Measurements from ENCODE around the gene ACTR2. TPM values are rescaled to one million over a fixed set of nuclear protein-coding genes. Genes with fewer than 3 reads are reported as not detected.

Gene ACTR2
- total RNA-seq, 4 donors from 2014 or later = 85.2 to 115 (median 99.1) TPM

DNA sequence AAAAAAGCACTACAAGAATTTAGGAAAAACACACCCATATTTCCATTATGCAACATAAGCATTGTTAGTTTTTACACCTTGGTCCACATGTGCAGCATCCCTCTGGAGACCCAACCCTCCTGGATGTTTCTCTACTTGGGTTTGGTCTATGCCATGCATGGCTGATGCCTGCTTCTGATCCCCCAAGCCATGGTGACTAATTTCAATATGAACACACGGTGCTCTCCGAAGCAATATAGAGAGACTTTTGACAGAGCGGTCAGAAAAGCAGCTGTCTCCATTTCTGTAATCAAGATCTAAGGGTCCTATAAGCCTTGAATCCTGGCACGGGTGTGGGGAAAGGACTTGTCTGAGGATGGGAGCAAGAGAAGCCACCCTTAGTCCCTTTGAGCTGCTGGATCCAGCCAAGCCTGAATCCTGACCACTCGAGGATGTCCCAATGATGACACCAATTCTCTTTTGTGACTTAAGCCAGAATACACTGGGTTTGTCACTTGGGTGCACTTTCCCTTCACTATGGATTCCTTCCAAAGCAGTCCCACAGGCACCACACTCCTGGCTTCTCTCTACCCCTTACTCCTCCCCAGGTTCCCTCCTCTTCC, 91.5 kb downstream of the ACTR2 start:
- no peaks in the 10 kb centered on the region for H3K27me3 ChIP-seq
- WGBS = 95% methylated on average over 4 of the region's 5 CpGs
- no peak for TF ChIP-seq EP300 (IDR thresholded peaks at IDR 0.05)
- TF ChIP-seq POLR2AphosphoS5 (IDR thresholded peaks at IDR 0.05) = no peak
- TF ChIP-seq, protein P1, sequence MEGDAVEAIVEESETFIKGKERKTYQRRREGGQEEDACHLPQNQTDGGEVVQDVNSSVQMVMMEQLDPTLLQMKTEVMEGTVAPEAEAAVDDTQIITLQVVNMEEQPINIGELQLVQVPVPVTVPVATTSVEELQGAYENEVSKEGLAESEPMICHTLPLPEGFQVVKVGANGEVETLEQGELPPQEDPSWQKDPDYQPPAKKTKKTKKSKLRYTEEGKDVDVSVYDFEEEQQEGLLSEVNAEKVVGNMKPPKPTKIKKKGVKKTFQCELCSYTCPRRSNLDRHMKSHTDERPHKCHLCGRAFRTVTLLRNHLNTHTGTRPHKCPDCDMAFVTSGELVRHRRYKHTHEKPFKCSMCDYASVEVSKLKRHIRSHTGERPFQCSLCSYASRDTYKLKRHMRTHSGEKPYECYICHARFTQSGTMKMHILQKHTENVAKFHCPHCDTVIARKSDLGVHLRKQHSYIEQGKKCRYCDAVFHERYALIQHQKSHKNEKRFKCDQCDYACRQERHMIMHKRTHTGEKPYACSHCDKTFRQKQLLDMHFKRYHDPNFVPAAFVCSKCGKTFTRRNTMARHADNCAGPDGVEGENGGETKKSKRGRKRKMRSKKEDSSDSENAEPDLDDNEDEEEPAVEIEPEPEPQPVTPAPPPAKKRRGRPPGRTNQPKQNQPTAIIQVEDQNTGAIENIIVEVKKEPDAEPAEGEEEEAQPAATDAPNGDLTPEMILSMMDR (IDR thresholded peaks at IDR 0.05) = no peak
- TF ChIP-seq POLR2A (IDR thresholded peaks at IDR 0.05; ENCODE audit: low read depth) = no peak
- peaks cover 0 to 17% (median 8%) of the 10 kb centered on the region in 4 donors for H3K4me1 ChIP-seq
- H3K27ac ChIP-seq (replicated peaks in 1 of 4) = no peak overlapping the region
- H3K9me3 ChIP-seq = no peaks in the 10 kb centered on the region
- H3K4me3 ChIP-seq = no peak overlapping the region
- intact Hi-C loops (cut with DNase I) = no loop called here
- DNase-seq (ENCODE audit: extremely low spot score) = peak; percentile 47
- peaks cover 2 to 33% (median 26%) of the 10 kb centered on the region in 4 donors for H3K36me3 ChIP-seq

DNA sequence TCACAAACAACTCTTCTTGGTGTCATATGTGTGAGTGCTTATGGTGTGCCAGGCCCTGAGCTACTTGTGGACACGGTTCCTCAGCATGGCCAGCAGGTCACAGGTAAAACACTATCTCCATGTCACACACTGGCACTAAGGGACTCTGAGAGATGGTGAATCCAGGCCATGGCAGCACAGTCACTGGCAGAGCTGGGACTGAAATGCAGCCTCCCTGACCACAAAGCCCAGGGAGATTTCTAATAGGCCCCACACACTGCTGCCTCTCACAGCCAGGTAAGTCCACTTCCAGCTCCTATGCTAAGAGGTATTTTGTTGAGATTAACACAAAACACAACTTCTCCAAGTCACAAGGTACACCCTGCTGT, 92.0 kb downstream of the ACTR2 start:
- Histone ChIP-seq H3K27ac (replicated peaks in 1 of 4) (peak overlapping the region in 2 of 4 donors; percentile 16 to 32), H3K4me3 (no peak overlapping the region), H3K36me3 (peaks cover 0 to 33% (median 22%) of the 10 kb centered on the region in 4 donors), H3K4me1 (peaks cover 0 to 17% (median 8%) of the 10 kb centered on the region in 4 donors), H3K9me3 (no peaks in the 10 kb centered on the region), H3K27me3 (no peaks in the 10 kb centered on the region)
- intact Hi-C loops (cut with DNase I) = no loop called here
- TF ChIP-seq POLR2A (IDR thresholded peaks at IDR 0.05; ENCODE audit: low read depth) (no peak), POLR2AphosphoS5 (IDR thresholded peaks at IDR 0.05) (no peak), EP300 (IDR thresholded peaks at IDR 0.05) (no peak)
- 100% methylated on average over 1 of the region's 1 CpG for WGBS
- DNase-seq (ENCODE audit: extremely low spot score) = peak; percentile 72

- no peak overlapping the region for H3K4me3 ChIP-seq
- TF ChIP-seq EP300 (IDR thresholded peaks at IDR 0.05) = no peak
- TF ChIP-seq, protein P1 (IDR thresholded peaks at IDR 0.05) = peak in 1 of 3 experiments; percentile 13
- H3K36me3 ChIP-seq = peaks cover 0 to 34% (median 17%) of the 10 kb centered on the region in 4 donors
- H3K9me3 ChIP-seq = no peaks in the 10 kb centered on the region
- intact Hi-C loops (cut with DNase I) = no loop called here
- peaks cover 0 to 17% (median 8%) of the 10 kb centered on the region in 4 donors for H3K4me1 ChIP-seq
- H3K27me3 ChIP-seq = no peaks in the 10 kb centered on the region
- DNase-seq (ENCODE audit: extremely low spot score) = peak; percentile 86
- WGBS = 83% methylated on average over 9 of the region's 9 CpGs
- peak overlapping the region in 2 of 4 donors; percentile 16 to 32 for H3K27ac ChIP-seq (replicated peaks in 1 of 4)
Observed at GRCh38 chr2:65320042-65320725, 92.6 kb downstream of the ACTR2 start.

Other genes with a start within 250 kb of the ACTR2 start
- 10 to 100 TPM; 10.4 to 15.1 (median 10.8) TPM for gene SLC1A4, start 238.4 kb upstream of the ACTR2 start, total RNA-seq
- 10 to 100 TPM; 21.6 to 39.3 (median 28.6) TPM for gene CEP68, start 171.4 kb upstream of the ACTR2 start, total RNA-seq
- 10 to 100 TPM; 72.1 to 91.4 (median 86.0) TPM for gene RAB1A, start 97.7 kb upstream of the ACTR2 start, total RNA-seq
- gene SPRED2, start 204.8 kb downstream of the ACTR2 start, total RNA-seq = 10 to 100 TPM; 17.4 to 25.6 (median 18.7) TPM